HCT116 (cell line): ENCODE data around the gene BCR. TPM values are rescaled to one million over a fixed set of nuclear protein-coding genes. Genes with fewer than 3 reads are reported as not detected.

ENCODE experiments used
- ATAC-seq: fragments of 200-7000 bp; cut with Tn5 transposase; 2 replicates; pipeline ENCODE4 v1.9.1; 2020; ENCODE audit warnings: mild to moderate bottlenecking, moderate library complexity
- BruUV-seq: library from RNA; stranded (reverse); fragments of 400-500 nt; replicated peaks from 2 replicates; lab custom pipeline; 2021; lab: Mats Ljungman, UMichigan
- CTCF ChIA-PET: fragments of 300-600 bp; sonication (Branson Sonifier 250); formaldehyde crosslinking; loops from one replicate; lab custom pipeline; 2021; ENCODE audit warnings: antibody characterized with exemption; lab: Charles Lee
- POLR2A ChIA-PET: fragments of 300-600, 350-600 bp; sonication (Branson Sonifier 250); formaldehyde crosslinking; loops from one replicate; lab custom pipeline; 2021; ENCODE audit warnings: antibody characterized with exemption; lab: Charles Lee
- RAD21 ChIA-PET, 2 experiments: fragments of 300-600 bp; sonication (Branson Sonifier 250); formaldehyde crosslinking; loops; one replicate each; lab custom pipeline; 2023; ENCODE audit warnings: low total read pairs in 2 of 2; ENCODE audit not compliant: uncharacterized antibody in 2 of 2, unreplicated experiment in 2 of 2, low non-redundant PET in 1 of 2; lab: Charles Lee
- DNase-seq: peaks from one replicate; pipeline ENCODE4 v3.0.0-alpha.2; 2010; ENCODE audit warnings: low read depth, low spot score
- H2AFZ ChIP-seq: fragments of 200-600 bp; shearing (Covaris generic), sonication (generic); 2 replicates; pipeline ENCODE4 v1.6.1; 2017; ENCODE audit warnings: low read depth, mixed run types, mixed read lengths, antibody characterized with exemption, low read length; ENCODE audit not compliant: poor library complexity, severe bottlenecking
- H3K27ac ChIP-seq: 2 replicates; pipeline ENCODE4 v1.5.1; 2012; ENCODE audit warnings: low read depth, low read length
- H3K27me3 ChIP-seq: fragments of 200-600 bp; sonication (generic); 2 replicates; pipeline ENCODE4 v1.6.1; 2016; ENCODE audit warnings: mixed run types, low read length, mixed read lengths; ENCODE audit not compliant: insufficient read depth
- H3K36me3 ChIP-seq, 2 experiments: fragments of 200-500 bp in 1 of 2; fragments of 200-600 bp in 1 of 2; sonication (Bioruptor generic) in 1 of 2; sonication (generic) in 1 of 2; 2 replicates each; pipeline versions ENCODE4 v1.5.1 to v1.6.1; 2014 to 2016; ENCODE audit warnings: low read length in 2 of 2, inconsistent platforms in 1 of 2, mixed read lengths in 1 of 2, mixed run types in 1 of 2; ENCODE audit not compliant: insufficient read depth in 2 of 2, control insufficient read depth in 1 of 2
- H3K4me1 ChIP-seq, 2 experiments: fragments of 200-600 bp in 1 of 2; sonication (generic) in 1 of 2; 2 replicates each; pipeline versions ENCODE4 v1.5.1 to v1.6.1; 2012 to 2017; ENCODE audit warnings: low read length in 2 of 2, inconsistent platforms in 1 of 2, mild to moderate bottlenecking in 1 of 2, mixed read lengths in 1 of 2, mixed run types in 1 of 2, moderate library complexity in 1 of 2; ENCODE audit not compliant: insufficient read depth in 2 of 2, control insufficient read depth in 1 of 2
- H3K4me2 ChIP-seq: fragments of 200-600 bp; sonication (generic); 2 replicates; pipeline ENCODE4 v1.6.1; 2017; ENCODE audit warnings: mixed run types, low read length, mixed read lengths
- H3K4me3 ChIP-seq, 2 experiments: fragments of 200-600 bp in 1 of 2; sonication (generic) in 1 of 2; replicated peaks in 1 of 2; 2 replicates each; pipeline ENCODE4 v1.5.1; 2011 to 2016; ENCODE audit warnings: low read length in 2 of 2, control low read depth in 1 of 2, low read depth in 1 of 2, mild to moderate bottlenecking in 1 of 2, mixed read lengths in 1 of 2, mixed run types in 1 of 2
- H3K79me2 ChIP-seq: fragments of 200-600 bp; sonication (generic); 2 replicates; pipeline ENCODE4 v1.6.1; 2017; ENCODE audit warnings: mild to moderate bottlenecking, mixed run types, low read length, moderate library complexity, mixed read lengths; ENCODE audit not compliant: insufficient read depth
- H3K9ac ChIP-seq: fragments of 200-600 bp; sonication (generic); 2 replicates; pipeline ENCODE4 v1.6.1; 2016; ENCODE audit warnings: low read length, mixed read lengths
- H3K9me2 ChIP-seq: fragments of 200-600 bp; sonication (generic), shearing (Covaris generic); 2 replicates; pipeline ENCODE4 v1.6.1; 2017; ENCODE audit warnings: mixed run types, mild to moderate bottlenecking, moderate library complexity; ENCODE audit not compliant: insufficient read depth
- H3K9me3 ChIP-seq, 2 experiments: fragments of 200-500 bp in 1 of 2; fragments of 200-600 bp in 1 of 2; sonication (Bioruptor generic) in 1 of 2; sonication (generic) in 1 of 2; 2 replicates each; pipeline ENCODE4 v1.6.1; 2014 to 2017; ENCODE audit warnings: low read length in 2 of 2, mixed read lengths in 2 of 2, inconsistent platforms in 1 of 2, low read depth in 1 of 2, mild to moderate bottlenecking in 1 of 2, mixed run types in 1 of 2, moderate library complexity in 1 of 2; ENCODE audit not compliant: control insufficient read depth in 1 of 2, insufficient read depth in 1 of 2
- H4K20me1 ChIP-seq: fragments of 200-600 bp; sonication (generic), shearing (Covaris generic); 2 replicates; pipeline ENCODE4 v1.6.1; 2017; ENCODE audit warnings: mixed run types, mild to moderate bottlenecking, moderate library complexity; ENCODE audit not compliant: insufficient read depth
- CBX3 ChIP-seq: IDR thresholded peaks from 2 replicates; pipeline ENCODE4 v1.6.1; 2012; ENCODE audit warnings: low read depth
- EGR1 ChIP-seq: IDR thresholded peaks from 2 replicates; pipeline ENCODE4 v1.6.1; 2012; ENCODE audit warnings: low read depth
- ELF1 ChIP-seq: IDR thresholded peaks from 2 replicates; pipeline ENCODE4 v1.6.1; 2012; ENCODE audit warnings: low read depth, borderline replicate concordance
- EZH2 ChIP-seq: fragments of 200-600 bp; sonication (generic); IDR thresholded peaks from 2 replicates; pipeline ENCODE4 v1.6.1; 2017; ENCODE audit warnings: antibody characterized with exemption, mixed run types
- EZH2phosphoT487 ChIP-seq: fragments of 200-600 bp; IDR thresholded peaks from 2 replicates; pipeline ENCODE4 v1.6.1; 2018; ENCODE audit warnings: antibody characterized with exemption, borderline replicate concordance
- JUND ChIP-seq: IDR thresholded peaks from 2 replicates; pipeline ENCODE4 v1.6.1; 2012
- POLR2A ChIP-seq: IDR thresholded peaks from 2 replicates; pipeline ENCODE4 v1.7.0; 2011; ENCODE audit warnings: borderline replicate concordance; ENCODE audit not compliant: insufficient read depth, insufficient read length; ENCODE audit errors: extremely low read depth
- RAD21 ChIP-seq: IDR thresholded peaks from 2 replicates; pipeline ENCODE4 v1.6.1; 2012; ENCODE audit warnings: low read depth, mild to moderate bottlenecking
- SRF ChIP-seq: IDR thresholded peaks from 2 replicates; pipeline ENCODE4 v1.6.1; 2012; ENCODE audit warnings: low read depth
- TCF7L2 ChIP-seq: IDR thresholded peaks from 2 replicates; pipeline ENCODE4 v1.7.0; 2011; ENCODE audit warnings: borderline replicate concordance, inconsistent platforms; ENCODE audit not compliant: insufficient read depth, insufficient read length; ENCODE audit errors: extremely low read depth
- ZFX ChIP-seq: fragments of 450-650 bp; IDR thresholded peaks from 2 replicates; pipeline ENCODE4 v1.6.1; 2017
- ZNF274 ChIP-seq: fragments of 200-500 bp; sonication (Bioruptor generic); IDR thresholded peaks from 2 replicates; pipeline ENCODE4 v1.6.1; 2014; ENCODE audit warnings: mild to moderate bottlenecking, low read depth, low read length, inconsistent platforms
- intact Hi-C: fragments of 100-400 bp; cut with micrococcal nuclease; formaldehyde crosslinking; loops from 2 replicates; pipeline ENCODE4 v1.10.0; 2022
- total RNA-seq: library from RNA; stranded (reverse); gene quantifications from one replicate; pipeline ENCODE4 v1.2.1, GENCODE V29; 2021; ENCODE audit not compliant: unreplicated experiment
- TF ChIP-seq, protein P1 (sequence below): IDR thresholded peaks from 2 replicates; pipeline ENCODE4 v1.6.1; 2012; ENCODE audit warnings: low read depth
- TF ChIP-seq, protein P2 (sequence below): IDR thresholded peaks from 2 replicates; pipeline ENCODE4 v1.6.1; 2012
- TF ChIP-seq, protein P3 (sequence below), 3 experiments: fragments of 200-600 bp in 1 of 3; sonication (generic) in 1 of 3; IDR thresholded peaks in 2 of 3; conservative IDR thresholded peaks in 1 of 3; 2 replicates each; pipeline ENCODE4 v1.5.1; 2012 to 2017; ENCODE audit warnings: low read depth in 2 of 3, low read length in 2 of 3, antibody characterized with exemption in 1 of 3, borderline replicate concordance in 1 of 3, control low read depth in 1 of 3, mild to moderate bottlenecking in 1 of 3, mixed read lengths in 1 of 3, mixed run types in 1 of 3, moderate library complexity in 1 of 3; ENCODE audit not compliant: insufficient read depth in 1 of 3
- TF ChIP-seq, protein P4 (sequence below): IDR thresholded peaks from 2 replicates; pipeline ENCODE4 v1.6.1; 2011; ENCODE audit warnings: mild to moderate bottlenecking, low read length, moderate library complexity; ENCODE audit not compliant: insufficient replicate concordance; ENCODE audit errors: extremely low read depth

BCR gene
- total RNA-seq, 1 experiment from 2014 or later = 39.7 TPM

DNA sequence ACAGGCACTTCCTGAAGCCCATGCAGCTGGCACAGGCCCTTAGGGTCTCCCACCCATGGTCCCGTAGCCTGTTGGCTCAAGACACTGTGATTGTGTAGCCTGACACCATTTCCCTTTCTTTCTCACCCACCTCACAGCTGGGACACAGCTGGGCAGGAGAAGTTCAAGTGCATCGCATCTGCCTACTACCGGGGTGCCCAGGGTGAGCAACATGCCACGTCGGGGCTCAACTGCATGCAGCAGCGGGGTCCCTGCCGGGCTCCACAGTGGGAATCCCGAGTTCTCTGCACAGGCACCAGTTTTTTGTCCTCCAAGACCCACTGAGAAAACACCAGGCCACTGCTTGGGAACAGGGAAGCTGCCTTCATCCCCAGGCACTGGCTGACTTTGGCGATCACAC, 24.5 kb upstream of the BCR start:
- Histone ChIP-seq H3K9me2 (no peaks in the 10 kb centered on the region), H3K36me3 (no peaks in the 10 kb centered on the region), H3K4me1 (peaks cover 4 to 13% of the 10 kb centered on the region in 2 experiments; a peak in 3 of 4 replicates), H3K4me3 (no peak overlapping the region), H3K79me2 (no peaks in the 10 kb centered on the region), H3K27me3 (no peaks in the 10 kb centered on the region), H2AFZ (no peak overlapping the region), H3K4me2 (no peak overlapping the region), H3K27ac (no peak overlapping the region), H3K9me3 (no peaks in the 10 kb centered on the region), H3K9ac (no peak overlapping the region), H4K20me1 (no peaks in the 10 kb centered on the region)
- no peak for ATAC-seq
- CTCF ChIA-PET = interaction anchor here (1.6 to 2.3 kb wide), 3 partner anchors 11 to 230 kb away, joined by 6 to 13 read pairs (median 8); partner anchors contain the start of gene RAB36
- RAD21 ChIA-PET = no interaction called here
- no TSS peak for BruUV-seq
- POLR2A ChIA-PET = interaction anchor here (1.2 kb wide), 1 partner anchor 11 kb away, joined by 4 read pairs; the partner anchor contains the start of gene RAB36
- intact Hi-C loops = no loop called here
- DNase-seq = no peak
- TF ChIP-seq, protein P1, sequence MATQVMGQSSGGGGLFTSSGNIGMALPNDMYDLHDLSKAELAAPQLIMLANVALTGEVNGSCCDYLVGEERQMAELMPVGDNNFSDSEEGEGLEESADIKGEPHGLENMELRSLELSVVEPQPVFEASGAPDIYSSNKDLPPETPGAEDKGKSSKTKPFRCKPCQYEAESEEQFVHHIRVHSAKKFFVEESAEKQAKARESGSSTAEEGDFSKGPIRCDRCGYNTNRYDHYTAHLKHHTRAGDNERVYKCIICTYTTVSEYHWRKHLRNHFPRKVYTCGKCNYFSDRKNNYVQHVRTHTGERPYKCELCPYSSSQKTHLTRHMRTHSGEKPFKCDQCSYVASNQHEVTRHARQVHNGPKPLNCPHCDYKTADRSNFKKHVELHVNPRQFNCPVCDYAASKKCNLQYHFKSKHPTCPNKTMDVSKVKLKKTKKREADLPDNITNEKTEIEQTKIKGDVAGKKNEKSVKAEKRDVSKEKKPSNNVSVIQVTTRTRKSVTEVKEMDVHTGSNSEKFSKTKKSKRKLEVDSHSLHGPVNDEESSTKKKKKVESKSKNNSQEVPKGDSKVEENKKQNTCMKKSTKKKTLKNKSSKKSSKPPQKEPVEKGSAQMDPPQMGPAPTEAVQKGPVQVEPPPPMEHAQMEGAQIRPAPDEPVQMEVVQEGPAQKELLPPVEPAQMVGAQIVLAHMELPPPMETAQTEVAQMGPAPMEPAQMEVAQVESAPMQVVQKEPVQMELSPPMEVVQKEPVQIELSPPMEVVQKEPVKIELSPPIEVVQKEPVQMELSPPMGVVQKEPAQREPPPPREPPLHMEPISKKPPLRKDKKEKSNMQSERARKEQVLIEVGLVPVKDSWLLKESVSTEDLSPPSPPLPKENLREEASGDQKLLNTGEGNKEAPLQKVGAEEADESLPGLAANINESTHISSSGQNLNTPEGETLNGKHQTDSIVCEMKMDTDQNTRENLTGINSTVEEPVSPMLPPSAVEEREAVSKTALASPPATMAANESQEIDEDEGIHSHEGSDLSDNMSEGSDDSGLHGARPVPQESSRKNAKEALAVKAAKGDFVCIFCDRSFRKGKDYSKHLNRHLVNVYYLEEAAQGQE = no peak
- no peak for TF ChIP-seq TCF7L2
- no peak for TF ChIP-seq ZNF274
- TF ChIP-seq EGR1 = no peak
- no peak for TF ChIP-seq RAD21
- no peak for TF ChIP-seq CBX3
- TF ChIP-seq, protein P2, sequence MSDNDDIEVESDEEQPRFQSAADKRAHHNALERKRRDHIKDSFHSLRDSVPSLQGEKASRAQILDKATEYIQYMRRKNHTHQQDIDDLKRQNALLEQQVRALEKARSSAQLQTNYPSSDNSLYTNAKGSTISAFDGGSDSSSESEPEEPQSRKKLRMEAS = no peak
- TF ChIP-seq ELF1 = no peak
- no peak for TF ChIP-seq POLR2A
- TF ChIP-seq SRF = no peak
- TF ChIP-seq JUND = no peak
- TF ChIP-seq, protein P3, sequence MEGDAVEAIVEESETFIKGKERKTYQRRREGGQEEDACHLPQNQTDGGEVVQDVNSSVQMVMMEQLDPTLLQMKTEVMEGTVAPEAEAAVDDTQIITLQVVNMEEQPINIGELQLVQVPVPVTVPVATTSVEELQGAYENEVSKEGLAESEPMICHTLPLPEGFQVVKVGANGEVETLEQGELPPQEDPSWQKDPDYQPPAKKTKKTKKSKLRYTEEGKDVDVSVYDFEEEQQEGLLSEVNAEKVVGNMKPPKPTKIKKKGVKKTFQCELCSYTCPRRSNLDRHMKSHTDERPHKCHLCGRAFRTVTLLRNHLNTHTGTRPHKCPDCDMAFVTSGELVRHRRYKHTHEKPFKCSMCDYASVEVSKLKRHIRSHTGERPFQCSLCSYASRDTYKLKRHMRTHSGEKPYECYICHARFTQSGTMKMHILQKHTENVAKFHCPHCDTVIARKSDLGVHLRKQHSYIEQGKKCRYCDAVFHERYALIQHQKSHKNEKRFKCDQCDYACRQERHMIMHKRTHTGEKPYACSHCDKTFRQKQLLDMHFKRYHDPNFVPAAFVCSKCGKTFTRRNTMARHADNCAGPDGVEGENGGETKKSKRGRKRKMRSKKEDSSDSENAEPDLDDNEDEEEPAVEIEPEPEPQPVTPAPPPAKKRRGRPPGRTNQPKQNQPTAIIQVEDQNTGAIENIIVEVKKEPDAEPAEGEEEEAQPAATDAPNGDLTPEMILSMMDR (IDR thresholded peaks at IDR 0.05 in 2 of 3, conservative IDR thresholded peaks at IDR 0.05 in 1 of 3; ENCODE audit: borderline replicate concordance in 1 of 3, insufficient read depth in 1 of 3, low read depth in 2 of 3, low read length in 2 of 3) = no peak
- no peak for TF ChIP-seq EZH2
- TF ChIP-seq, protein P4, sequence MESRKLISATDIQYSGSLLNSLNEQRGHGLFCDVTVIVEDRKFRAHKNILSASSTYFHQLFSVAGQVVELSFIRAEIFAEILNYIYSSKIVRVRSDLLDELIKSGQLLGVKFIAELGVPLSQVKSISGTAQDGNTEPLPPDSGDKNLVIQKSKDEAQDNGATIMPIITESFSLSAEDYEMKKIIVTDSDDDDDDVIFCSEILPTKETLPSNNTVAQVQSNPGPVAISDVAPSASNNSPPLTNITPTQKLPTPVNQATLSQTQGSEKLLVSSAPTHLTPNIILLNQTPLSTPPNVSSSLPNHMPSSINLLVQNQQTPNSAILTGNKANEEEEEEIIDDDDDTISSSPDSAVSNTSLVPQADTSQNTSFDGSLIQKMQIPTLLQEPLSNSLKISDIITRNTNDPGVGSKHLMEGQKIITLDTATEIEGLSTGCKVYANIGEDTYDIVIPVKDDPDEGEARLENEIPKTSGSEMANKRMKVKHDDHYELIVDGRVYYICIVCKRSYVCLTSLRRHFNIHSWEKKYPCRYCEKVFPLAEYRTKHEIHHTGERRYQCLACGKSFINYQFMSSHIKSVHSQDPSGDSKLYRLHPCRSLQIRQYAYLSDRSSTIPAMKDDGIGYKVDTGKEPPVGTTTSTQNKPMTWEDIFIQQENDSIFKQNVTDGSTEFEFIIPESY = no peak
- no peak for TF ChIP-seq ZFX
- TF ChIP-seq EZH2phosphoT487 = no peak
